ENCODE measurements around the gene IKZF2. TPM values are rescaled to one million over a fixed set of nuclear protein-coding genes. Genes with fewer than 3 reads are reported as not detected.

IKZF2 gene
- total and polyA plus RNA-seq, 2 experiments from 2014 or later: 2.6 to 10.1 TPM

- peaks cover 8% of the 10 kb centered on the region for H3K4me1 ChIP-seq (ENCODE audit: insufficient read depth)
- 0 out of 2 replicates have a peak overlapping the region, but pooled peaks have one; percentile 1 for H3K27ac Mint-ChIP-seq
Observed at GRCh38 chr2:213089438-213089837, 62.0 kb downstream of the IKZF2 start.

More at GRCh38 chr2:213089438-213089837, 62.0 kb downstream of the IKZF2 start:
- no peaks in the 10 kb centered on the region for H3K27me3 ChIP-seq (ENCODE audit: insufficient read depth)
- TF ChIP-seq ZNF114 (CRISPR knock-in tag; IDR thresholded peaks at IDR 0.05): no peak
- no peak for TF ChIP-seq POLR2AphosphoS5 (IDR thresholded peaks at IDR 0.05; ENCODE audit: low read depth)
- TF ChIP-seq, protein P1, sequence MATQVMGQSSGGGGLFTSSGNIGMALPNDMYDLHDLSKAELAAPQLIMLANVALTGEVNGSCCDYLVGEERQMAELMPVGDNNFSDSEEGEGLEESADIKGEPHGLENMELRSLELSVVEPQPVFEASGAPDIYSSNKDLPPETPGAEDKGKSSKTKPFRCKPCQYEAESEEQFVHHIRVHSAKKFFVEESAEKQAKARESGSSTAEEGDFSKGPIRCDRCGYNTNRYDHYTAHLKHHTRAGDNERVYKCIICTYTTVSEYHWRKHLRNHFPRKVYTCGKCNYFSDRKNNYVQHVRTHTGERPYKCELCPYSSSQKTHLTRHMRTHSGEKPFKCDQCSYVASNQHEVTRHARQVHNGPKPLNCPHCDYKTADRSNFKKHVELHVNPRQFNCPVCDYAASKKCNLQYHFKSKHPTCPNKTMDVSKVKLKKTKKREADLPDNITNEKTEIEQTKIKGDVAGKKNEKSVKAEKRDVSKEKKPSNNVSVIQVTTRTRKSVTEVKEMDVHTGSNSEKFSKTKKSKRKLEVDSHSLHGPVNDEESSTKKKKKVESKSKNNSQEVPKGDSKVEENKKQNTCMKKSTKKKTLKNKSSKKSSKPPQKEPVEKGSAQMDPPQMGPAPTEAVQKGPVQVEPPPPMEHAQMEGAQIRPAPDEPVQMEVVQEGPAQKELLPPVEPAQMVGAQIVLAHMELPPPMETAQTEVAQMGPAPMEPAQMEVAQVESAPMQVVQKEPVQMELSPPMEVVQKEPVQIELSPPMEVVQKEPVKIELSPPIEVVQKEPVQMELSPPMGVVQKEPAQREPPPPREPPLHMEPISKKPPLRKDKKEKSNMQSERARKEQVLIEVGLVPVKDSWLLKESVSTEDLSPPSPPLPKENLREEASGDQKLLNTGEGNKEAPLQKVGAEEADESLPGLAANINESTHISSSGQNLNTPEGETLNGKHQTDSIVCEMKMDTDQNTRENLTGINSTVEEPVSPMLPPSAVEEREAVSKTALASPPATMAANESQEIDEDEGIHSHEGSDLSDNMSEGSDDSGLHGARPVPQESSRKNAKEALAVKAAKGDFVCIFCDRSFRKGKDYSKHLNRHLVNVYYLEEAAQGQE (IDR thresholded peaks at IDR 0.05; ENCODE audit: unreplicated experiment): no peak
- TF ChIP-seq, protein P2, sequence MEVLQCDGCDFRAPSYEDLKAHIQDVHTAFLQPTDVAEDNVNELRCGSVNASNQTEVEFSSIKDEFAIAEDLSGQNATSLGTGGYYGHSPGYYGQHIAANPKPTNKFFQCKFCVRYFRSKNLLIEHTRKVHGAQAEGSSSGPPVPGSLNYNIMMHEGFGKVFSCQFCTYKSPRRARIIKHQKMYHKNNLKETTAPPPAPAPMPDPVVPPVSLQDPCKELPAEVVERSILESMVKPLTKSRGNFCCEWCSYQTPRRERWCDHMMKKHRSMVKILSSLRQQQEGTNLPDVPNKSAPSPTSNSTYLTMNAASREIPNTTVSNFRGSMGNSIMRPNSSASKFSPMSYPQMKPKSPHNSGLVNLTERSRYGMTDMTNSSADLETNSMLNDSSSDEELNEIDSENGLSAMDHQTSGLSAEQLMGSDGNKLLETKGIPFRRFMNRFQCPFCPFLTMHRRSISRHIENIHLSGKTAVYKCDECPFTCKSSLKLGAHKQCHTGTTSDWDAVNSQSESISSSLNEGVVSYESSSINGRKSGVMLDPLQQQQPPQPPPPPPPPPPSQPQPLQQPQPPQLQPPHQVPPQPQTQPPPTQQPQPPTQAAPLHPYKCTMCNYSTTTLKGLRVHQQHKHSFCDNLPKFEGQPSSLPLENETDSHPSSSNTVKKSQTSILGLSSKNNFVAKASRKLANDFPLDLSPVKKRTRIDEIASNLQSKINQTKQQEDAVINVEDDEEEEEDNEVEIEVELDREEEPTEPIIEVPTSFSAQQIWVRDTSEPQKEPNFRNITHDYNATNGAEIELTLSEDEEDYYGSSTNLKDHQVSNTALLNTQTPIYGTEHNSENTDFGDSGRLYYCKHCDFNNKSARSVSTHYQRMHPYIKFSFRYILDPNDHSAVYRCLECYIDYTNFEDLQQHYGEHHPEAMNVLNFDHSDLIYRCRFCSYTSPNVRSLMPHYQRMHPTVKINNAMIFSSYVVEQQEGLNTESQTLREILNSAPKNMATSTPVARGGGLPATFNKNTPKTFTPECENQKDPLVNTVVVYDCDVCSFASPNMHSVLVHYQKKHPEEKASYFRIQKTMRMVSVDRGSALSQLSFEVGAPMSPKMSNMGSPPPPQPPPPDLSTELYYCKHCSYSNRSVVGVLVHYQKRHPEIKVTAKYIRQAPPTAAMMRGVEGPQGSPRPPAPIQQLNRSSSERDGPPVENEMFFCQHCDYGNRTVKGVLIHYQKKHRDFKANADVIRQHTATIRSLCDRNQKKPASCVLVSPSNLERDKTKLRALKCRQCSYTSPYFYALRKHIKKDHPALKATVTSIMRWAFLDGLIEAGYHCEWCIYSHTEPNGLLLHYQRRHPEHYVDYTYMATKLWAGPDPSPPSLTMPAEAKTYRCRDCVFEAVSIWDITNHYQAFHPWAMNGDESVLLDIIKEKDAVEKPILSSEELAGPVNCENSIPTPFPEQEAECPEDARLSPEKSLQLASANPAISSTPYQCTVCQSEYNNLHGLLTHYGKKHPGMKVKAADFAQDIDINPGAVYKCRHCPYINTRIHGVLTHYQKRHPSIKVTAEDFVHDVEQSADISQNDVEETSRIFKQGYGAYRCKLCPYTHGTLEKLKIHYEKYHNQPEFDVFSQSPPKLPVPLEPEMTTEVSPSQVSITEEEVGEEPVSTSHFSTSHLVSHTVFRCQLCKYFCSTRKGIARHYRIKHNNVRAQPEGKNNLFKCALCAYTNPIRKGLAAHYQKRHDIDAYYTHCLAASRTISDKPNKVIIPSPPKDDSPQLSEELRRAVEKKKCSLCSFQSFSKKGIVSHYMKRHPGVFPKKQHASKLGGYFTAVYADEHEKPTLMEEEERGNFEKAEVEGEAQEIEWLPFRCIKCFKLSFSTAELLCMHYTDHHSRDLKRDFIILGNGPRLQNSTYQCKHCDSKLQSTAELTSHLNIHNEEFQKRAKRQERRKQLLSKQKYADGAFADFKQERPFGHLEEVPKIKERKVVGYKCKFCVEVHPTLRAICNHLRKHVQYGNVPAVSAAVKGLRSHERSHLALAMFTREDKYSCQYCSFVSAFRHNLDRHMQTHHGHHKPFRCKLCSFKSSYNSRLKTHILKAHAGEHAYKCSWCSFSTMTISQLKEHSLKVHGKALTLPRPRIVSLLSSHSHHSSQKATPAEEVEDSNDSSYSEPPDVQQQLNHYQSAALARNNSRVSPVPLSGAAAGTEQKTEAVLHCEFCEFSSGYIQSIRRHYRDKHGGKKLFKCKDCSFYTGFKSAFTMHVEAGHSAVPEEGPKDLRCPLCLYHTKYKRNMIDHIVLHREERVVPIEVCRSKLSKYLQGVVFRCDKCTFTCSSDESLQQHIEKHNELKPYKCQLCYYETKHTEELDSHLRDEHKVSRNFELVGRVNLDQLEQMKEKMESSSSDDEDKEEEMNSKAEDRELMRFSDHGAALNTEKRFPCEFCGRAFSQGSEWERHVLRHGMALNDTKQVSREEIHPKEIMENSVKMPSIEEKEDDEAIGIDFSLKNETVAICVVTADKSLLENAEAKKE (CRISPR knock-in tag; IDR thresholded peaks at IDR 0.05): no peak
- TF ChIP-seq, protein P3, sequence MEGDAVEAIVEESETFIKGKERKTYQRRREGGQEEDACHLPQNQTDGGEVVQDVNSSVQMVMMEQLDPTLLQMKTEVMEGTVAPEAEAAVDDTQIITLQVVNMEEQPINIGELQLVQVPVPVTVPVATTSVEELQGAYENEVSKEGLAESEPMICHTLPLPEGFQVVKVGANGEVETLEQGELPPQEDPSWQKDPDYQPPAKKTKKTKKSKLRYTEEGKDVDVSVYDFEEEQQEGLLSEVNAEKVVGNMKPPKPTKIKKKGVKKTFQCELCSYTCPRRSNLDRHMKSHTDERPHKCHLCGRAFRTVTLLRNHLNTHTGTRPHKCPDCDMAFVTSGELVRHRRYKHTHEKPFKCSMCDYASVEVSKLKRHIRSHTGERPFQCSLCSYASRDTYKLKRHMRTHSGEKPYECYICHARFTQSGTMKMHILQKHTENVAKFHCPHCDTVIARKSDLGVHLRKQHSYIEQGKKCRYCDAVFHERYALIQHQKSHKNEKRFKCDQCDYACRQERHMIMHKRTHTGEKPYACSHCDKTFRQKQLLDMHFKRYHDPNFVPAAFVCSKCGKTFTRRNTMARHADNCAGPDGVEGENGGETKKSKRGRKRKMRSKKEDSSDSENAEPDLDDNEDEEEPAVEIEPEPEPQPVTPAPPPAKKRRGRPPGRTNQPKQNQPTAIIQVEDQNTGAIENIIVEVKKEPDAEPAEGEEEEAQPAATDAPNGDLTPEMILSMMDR (conservative IDR thresholded peaks at IDR 0.05; ENCODE audit: low read depth in 2 of 2): no peak
- no peak for TF ChIP-seq EZH2phosphoT487 (IDR thresholded peaks at IDR 0.05; ENCODE audit: unreplicated experiment)
- no peak for TF ChIP-seq EZH2 (IDR thresholded peaks at IDR 0.05; ENCODE audit: low read depth, unreplicated experiment)
- no peak for TF ChIP-seq NANOG (IDR thresholded peaks at IDR 0.05; ENCODE audit: borderline replicate concordance)
- TF ChIP-seq ETS1 (IDR thresholded peaks at IDR 0.05): no peak
- TF ChIP-seq CREB1 (CRISPR knock-in tag; IDR thresholded peaks at IDR 0.05; ENCODE audit: low read depth): no peak
- no peak for TF ChIP-seq ZNF331 (CRISPR knock-in tag; IDR thresholded peaks at IDR 0.05; ENCODE audit: low read depth)
- no peak for TF ChIP-seq STAT1 (IDR thresholded peaks at IDR 0.05; ENCODE audit: unreplicated experiment)
- TF ChIP-seq JUNB (IDR thresholded peaks at IDR 0.05; ENCODE audit: unreplicated experiment): no peak
- no peak overlapping the region for H3K4me3 Mint-ChIP-seq
- no peak for DNase-seq (ENCODE audit: low spot score)
- no peaks in the 10 kb centered on the region for H4K20me1 ChIP-seq (replicated peaks; ENCODE audit: insufficient read depth)
- peaks cover 28% of the 10 kb centered on the region for H3K4me1 Mint-ChIP-seq
- no peaks in the 10 kb centered on the region for H3F3A ChIP-seq (replicated peaks; ENCODE audit: low read depth)
- H3K9me3 Mint-ChIP-seq: no peaks in the 10 kb centered on the region
- H3K4me3 ChIP-seq: no peak overlapping the region
- no peak overlapping the region for H3K27ac ChIP-seq (ENCODE audit: low read depth)
- no peak for ATAC-seq
- H3K9me2 ChIP-seq (ENCODE audit: insufficient read depth): no peaks in the 10 kb centered on the region
- no peaks in the 10 kb centered on the region for H3K79me2 ChIP-seq (replicated peaks; ENCODE audit: insufficient read depth)
- H2AFZ ChIP-seq: no peak overlapping the region
- H3K36me3 Mint-ChIP-seq (ENCODE audit: low read depth): no peaks in the 10 kb centered on the region
- H3K27me3 Mint-ChIP-seq (ENCODE audit: insufficient read depth, low read depth, poor library complexity): no peaks in the 10 kb centered on the region
- no peak overlapping the region for H3K4me2 ChIP-seq
- H3K36me3 ChIP-seq (ENCODE audit: insufficient read depth): no peaks in the 10 kb centered on the region
